Activated naive CD4-positive, alpha-beta T cell (primary cell): ENCODE data around the gene OR1J4.
"Not testable (repeated sequence)": the region's sequence is repeated elsewhere in the genome, so short reads cannot be mapped to it uniquely, and the experiment has no call there.

Source experiments
- DNase-seq, 4 experiments: peaks; one replicate each; lab custom pipeline; 2025; lab: John Stamatoyannopoulos, UW

Gene OR1J4, protein sequence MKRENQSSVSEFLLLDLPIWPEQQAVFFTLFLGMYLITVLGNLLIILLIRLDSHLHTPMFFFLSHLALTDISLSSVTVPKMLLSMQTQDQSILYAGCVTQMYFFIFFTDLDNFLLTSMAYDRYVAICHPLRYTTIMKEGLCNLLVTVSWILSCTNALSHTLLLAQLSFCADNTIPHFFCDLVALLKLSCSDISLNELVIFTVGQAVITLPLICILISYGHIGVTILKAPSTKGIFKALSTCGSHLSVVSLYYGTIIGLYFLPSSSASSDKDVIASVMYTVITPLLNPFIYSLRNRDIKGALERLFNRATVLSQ

DNA sequence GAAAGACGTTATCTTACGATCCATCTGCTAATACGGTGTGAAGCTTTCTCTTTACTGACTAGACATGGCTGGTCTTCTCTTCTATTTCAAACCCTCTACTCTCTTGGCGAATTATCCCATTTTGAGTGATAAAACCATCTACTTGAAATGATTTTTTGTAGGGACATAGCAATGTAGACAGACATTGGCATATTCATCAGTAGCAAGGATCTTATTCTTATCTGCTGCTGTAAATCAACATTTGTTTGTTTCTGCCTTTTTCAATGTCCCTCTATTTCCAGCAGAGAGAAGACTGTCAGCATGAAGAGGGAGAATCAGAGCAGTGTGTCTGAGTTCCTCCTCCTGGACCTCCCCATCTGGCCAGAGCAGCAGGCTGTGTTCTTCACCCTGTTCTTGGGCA, at the start of gene OR1J4:
Gene OR1J4, plus strand, starts transcription at position 301 of the 400 bp plus-strand sequence. Its CDS starts 0 bp downstream, at position 301.
- DNase-seq = no peak

DNA sequence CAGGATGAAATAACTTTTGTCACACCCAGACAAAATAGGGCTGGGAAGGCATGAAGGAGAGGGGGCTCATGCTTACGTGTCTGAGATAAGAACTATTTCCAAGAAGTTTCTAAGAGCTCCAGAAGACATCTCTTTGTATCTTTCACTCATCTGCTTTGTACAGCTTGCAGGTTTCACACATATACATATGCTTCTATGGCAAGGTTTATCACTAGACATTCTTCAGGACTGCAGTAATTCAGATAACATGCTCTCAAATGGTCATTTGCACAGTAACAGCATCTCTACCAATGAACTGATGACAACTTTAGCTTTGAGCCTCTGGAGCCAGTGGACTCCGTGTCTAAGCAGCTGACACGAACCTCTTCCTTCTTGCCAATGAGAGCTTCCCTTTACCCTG, 44.4 kb upstream of the OR1J4 start:
- no peak for DNase-seq

DNA sequence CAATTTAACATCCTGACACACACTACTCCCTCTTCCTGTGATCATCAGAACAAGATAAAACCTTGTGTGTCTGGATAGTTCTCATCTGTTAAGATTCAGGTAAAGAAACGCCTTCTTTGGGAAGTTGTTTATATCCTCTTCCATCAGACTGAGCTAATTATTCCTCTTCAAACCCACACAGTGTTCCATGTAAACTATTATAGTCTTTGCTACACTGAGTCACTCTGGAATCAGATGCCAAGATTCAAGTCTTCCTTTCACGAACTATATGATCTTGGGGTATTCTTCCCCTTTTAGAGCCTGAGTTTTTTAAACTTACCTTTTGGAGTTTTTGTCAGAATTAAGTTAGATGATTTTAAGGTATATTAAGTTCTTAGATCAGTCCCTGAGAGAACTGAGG, 43.2 kb upstream of the OR1J4 start:
- no peak for DNase-seq

DNA sequence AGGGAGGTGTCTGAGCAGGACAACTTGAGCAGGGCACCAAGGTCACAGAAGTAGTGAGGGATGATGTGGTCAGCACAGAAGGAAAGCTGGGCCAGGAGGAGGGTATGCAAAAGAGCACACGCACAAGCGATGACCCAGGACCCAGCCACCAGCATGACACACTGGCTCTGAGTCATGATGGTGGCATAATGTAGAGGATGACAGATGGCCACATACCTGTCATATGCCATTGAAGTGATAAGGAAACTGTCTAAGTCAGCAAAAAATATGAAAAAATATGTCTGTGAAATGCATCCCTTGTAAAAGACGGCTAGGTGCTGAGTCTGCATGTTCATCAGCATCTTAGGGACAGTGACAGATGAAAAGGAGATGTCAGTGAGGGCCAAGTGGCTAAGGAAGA, 41.6 kb upstream of the OR1J4 start:
- no peak for DNase-seq

DNA sequence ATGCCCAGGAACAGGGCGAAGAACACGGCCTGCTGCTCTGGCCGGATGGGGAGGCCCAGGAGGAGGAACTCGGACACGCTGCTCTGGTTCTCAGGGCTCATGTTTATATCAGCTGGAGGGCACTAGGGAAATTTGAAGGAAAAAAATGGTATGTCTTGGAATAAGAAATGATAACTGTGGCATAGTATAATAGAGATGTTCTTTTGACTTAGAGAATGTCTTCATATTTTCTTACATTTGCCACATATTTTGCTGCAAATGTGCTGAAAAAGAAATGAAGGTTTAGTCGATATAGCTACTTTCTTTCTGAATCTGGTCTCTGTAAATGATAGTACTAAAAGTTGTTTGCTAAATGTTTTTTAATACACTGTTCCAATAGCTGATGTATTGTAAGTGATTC, 41.1 kb upstream of the OR1J4 start, which contains the start of gene OR1J1:
Gene OR1J1, minus strand, starts transcription at position 101 of the 400 bp plus-strand sequence. Its CDS starts 0 bp downstream, at position 101.
- no peak for DNase-seq

DNA sequence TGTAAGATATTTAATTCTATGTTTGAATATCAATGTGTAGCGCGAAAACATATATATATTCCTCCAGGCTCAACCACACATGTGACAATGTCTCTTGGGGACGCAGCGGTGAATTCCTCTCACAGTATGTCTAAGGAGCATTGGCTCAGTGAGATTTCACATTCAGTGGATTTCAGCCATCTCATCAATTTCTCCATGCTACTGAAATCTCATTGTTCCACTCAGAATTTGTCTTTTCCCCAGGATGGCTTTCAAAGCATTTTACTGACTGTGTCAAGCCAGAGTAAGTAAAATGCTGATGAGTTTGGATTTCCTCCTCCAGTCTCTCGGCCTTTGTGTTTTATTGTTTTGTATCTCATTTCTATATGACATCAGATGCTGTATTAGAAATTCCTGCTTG, 39.9 kb upstream of the OR1J4 start:
- no peak for DNase-seq

DNA sequence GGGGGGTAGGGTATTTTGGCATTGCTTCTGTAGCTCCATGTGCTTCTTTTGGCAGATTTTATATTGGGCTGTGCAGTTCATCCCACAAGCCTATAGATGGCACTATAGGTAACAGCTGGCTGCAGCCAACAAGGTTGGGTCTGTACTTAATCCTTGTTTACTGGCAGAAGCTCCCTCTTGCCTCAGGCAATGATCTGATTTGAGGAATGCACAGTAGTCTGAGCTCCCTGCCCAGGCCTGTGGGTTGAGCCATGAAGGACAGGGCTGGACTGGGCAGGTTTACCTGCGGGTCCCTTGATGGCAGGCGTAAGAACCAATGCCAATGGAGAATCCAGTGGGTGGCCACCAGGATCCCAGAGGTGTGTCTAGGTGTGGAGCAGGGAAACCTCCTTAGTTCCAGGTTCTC, 20.1 kb upstream of the OR1J4 start:
- DNase-seq = no peak

DNA sequence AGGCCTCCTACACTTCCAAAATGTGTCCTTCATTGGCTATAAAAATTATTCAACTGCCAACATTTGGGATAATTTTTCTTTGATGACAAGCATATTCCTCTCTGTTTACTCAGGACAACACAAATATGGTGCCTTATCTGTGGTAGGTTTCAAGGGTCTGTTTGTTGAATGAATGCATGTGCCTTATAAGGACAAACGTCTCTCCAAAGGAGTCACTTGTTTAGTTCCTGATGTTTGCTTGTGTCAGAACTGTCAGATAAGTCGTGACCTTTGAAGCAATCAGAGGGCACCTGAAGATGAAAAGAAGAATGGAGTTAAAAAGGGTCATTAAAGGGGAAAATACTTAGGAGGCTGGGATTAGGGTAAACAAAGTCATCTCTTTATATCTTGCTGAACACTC, 12.0 kb upstream of the OR1J4 start:
- no peak for DNase-seq

DNA sequence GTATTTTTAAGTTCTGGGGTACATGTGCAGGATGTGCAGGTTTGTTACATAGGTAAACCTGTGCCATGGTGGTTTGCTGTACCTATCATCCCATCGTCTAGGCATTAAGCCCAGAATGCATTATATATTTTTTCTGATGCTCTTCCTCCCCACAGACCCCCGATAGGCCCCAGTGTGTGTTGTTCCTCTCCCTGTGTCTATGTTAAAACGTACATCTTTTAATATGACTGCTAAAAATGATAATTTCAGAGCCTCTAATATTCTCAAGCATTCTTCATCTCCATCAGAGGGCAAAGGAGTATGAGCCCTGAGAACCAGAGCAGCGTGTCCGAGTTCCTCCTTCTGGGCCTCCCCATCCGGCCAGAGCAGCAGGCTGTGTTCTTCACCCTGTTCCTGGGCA, 8.4 kb upstream of the OR1J4 start, which contains the start of gene OR1J2:
Gene OR1J2, plus strand, starts transcription at position 301 of the 400 bp plus-strand sequence. Its CDS starts 0 bp downstream, at position 301.
- DNase-seq = no peak

DNA sequence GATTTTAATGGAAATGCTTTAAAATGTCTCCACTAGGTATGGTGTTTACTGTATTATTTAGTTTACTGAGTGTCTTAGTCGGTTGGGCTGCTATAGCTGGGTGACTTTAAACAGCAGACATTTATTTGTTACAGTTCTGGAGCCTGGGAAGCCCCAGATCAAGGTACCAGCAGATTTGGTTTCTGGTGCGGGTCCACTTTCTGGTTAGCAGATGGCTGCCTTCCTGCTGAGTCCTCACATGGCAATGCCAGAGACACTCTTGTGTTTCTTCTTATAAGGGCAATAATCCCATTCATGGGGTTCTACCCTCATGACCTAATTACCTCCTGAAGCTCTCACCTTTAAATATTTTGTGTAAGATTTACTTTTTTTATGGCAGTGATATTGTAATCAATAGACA, 715 bp upstream of the OR1J4 start:
- no peak for DNase-seq

DNA sequence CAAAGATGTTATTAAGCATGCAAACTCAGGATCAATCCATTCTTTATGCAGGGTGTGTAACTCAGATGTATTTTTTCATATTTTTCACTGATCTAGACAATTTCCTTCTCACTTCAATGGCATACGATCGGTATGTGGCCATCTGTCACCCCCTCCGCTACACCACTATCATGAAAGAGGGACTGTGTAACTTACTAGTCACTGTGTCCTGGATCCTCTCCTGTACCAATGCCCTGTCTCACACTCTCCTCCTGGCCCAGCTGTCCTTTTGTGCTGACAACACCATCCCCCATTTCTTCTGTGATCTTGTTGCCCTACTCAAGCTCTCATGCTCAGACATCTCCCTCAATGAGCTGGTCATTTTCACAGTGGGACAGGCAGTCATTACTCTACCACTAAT, 435 bp downstream of the OR1J4 start:
- DNase-seq = no peak

DNA sequence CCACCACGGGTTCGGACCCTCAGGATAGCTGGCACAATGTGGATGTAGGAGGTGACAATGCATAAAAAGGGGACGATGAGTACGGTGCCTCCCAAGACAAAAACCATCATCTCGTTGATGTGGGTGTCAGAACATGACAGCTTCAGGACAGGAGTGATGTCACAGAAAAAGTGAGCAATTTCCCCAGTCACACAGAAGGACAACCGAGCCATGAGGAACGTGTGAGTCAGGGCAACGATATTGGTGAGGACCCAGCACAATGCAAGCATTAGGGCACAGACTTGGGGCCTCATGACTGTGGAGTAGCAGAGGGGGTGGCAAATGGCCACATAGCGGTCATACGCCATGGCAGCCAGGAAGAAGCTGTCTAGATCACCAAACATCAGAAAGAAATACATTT, 7.7 kb downstream of the OR1J4 start:
- DNase-seq = no peak

DNA sequence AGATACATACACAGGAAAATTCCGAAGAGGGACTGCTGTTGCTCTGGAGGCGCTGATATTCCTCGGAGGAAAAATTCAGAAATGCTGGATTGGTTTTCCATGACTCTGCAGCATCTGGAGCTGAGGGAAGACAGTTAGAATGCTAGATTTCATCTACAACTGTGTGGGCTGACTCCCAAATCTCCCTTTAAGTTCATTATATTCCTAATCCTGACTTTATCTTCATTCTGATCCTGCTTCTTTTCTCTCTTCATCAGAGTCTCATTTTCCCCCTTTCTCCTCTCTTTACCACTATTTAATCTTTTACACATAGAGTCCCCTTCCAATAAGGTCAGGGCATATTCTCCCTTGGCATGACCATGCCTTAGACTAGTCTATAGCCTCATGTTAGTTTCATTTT, 8.3 kb downstream of the OR1J4 start, which contains the start of gene OR1N1:
Gene OR1N1, minus strand, starts transcription at position 101 of the 400 bp plus-strand sequence. Its CDS starts 0 bp downstream, at position 101.
- DNase-seq = no peak

DNA sequence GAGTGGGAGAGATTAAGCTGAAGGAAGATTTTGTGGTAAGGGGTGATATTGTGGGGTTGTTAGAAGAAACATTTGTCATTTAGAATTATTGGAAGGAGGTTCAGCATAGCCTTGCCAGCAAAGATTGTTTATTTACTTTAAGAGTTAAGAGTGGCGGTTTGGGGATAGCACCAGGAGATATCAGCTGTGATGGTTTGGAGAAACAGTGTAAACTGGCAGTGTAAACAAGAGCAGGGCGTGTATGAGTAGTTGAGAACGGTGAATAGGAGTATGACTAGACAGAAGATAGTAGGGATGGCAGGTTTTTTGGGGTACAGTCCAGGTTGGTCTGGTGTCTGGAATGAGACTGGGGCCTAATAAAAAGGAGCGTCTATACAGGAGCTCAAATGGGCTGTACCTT, 12.2 kb downstream of the OR1J4 start:
- not testable (repeated sequence) for DNase-seq

DNA sequence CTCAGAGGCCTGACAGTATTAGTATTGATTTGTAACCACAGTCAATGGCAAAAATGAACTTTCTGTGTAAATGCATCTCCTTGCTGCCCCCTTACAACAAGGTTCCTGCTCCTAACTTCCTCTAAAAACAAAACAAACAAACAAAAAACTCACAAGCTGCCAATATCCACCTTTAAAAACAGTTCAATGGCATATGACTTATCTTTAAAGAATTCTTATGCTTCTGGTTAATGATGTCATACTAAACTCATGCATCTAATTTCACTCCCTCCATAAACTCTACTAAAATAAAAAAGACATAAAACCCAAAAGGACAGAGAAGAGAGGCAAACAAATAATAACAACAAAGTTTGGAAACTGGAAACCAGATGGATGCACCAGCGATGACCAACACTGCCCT, 17.2 kb downstream of the OR1J4 start:
- no peak for DNase-seq

DNA sequence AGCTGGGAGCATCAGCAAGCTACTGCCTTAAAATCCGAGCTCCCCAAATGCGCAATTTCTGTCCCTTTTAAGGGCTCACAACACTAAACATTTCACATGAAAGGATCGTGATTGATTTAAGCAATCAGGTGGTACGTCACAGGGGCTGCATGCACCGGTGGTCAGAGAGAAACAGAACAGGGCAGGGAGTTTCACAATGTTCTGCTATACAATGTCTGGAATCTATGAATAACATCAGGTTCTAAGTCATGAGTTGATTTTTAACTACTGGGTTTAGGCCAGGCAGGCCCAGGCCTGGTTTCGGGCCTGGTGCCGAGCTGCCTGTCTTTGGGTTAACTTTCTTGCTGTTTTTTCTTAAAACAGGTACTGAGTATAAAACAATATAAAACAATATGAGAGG, 18.1 kb downstream of the OR1J4 start:
- not testable (repeated sequence) for DNase-seq

DNA sequence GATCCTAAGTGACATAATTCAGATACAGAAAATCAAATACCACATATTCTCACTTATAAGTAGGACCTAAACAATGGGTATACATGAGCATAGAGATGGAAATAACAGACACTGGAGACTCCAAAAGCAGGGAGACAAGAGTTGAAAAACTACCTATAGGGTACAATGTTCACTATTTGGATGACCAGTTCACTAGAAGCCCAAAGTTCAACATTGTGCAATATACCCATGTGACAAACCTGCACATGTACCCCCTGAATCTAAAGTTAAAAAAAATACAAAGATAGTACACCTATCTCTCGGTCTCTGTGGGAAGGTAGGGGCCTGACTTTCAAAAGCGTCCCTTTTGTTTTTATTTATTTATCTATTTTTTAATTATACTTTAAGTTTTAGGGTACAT, 19.8 kb downstream of the OR1J4 start:
- no peak for DNase-seq

DNA sequence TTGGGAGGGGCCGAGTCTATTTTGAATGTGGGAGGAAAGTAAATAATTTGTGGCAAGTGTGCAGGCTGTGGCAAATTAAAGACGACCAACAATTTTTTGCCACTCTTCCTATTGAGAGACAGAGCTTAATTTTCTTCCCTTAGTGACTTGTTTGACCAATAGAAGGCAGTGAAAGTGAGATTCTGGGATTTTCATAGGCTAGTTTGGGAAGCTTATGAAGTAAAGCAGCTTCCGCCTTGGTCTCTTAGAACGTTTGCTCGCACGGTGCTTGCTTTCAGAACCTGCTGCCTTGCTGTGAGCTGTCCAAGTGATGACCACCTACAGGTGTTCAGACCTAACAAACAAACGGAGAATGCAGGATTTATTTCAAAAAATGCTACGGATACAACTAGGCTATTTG, 27.3 kb downstream of the OR1J4 start:
- no peak for DNase-seq

DNA sequence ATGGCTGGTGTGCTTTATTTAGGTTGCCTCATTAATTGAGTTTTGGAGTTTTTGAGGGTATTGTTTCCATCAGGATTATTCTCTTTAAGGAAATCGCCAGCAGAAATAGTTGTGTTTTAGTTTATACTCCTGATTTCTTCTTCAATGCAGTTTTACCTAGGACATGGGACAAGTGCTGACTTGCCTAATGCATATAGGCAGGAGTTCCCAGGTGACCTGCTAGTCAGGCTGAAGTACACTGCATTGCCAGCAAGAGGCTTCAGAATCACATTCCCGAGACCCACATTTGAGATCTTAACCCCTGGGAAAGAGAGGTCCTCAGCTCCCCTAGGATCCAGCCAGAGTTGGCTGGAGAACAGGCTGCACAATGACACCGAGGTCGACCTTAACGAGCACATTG, 32.4 kb downstream of the OR1J4 start:
- DNase-seq = no peak

DNA sequence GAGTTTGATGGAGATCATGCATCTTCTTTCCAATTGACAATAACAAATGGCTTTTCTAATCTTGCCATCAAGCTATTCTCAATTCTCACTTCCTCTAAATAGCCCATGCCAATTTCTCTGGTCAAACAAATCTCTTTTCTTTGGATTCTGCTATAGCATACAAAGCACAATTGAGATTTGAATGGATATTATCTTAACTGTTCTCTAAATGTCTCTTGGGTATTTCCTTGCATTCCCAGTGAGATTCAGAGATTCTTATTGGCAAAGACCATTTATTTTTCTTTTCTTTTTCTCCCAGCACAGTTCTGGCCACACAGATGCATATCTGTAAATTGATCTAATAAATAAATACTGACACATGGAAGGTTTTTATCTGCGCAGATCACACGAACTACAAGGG, 33.9 kb downstream of the OR1J4 start, which contains the start of gene OR1N2:
Gene OR1N2, plus strand, starts transcription at position 301 of the 400 bp plus-strand sequence. CDS start 100 bp downstream, outside the sequence.
- DNase-seq = no peak

DNA sequence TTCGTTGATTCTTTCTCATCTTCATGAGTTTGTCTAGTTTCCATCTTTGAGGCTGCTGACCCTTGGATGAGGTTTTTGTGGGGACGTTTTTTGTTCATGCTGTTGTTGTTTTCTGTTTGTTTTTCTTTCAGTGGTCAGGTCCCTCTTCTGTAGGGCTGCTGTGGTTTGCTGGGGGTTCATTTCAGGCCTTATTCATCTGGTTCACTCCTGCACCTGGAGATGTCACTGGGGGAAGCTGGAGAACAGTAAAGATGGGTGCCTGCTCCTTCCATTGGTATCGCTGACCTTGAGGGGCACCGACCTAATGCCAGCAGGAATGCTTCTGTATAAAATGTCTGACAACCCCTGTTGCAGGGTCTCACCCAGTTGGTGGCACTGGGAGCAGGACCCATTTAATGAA, 42.5 kb downstream of the OR1J4 start:
- no peak for DNase-seq

DNA sequence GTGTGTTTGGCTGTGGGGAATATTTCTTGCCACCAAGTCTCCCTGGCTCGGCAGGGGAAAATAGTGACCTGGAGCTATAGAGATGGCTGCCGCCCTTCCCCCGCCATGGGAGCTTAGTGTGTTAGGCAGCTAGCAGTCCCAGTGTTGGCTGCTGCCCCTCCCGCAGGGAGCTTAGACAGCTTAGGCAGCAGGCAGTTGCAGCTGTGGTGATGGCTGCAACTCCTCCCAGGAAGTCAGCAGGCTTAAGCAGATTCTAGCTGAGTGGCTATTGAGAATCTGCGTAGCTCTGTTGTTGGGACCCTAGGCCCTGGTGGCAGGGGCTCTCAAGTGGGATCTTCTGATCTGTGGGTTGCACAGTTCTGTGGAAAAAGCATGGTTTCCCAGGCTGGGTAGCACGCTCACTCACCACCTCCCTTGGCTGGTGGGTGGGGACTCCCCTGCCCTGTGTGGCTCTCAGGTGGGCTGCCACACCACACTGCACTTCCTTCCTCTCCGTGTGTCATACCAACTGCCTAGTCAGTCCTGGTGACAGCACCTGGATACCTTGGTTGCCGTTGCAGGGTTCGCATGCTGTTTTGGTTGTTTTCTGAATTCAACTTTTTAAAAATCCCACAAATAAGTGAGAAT, 43.3 kb downstream of the OR1J4 start:
- no peak for DNase-seq

DNA sequence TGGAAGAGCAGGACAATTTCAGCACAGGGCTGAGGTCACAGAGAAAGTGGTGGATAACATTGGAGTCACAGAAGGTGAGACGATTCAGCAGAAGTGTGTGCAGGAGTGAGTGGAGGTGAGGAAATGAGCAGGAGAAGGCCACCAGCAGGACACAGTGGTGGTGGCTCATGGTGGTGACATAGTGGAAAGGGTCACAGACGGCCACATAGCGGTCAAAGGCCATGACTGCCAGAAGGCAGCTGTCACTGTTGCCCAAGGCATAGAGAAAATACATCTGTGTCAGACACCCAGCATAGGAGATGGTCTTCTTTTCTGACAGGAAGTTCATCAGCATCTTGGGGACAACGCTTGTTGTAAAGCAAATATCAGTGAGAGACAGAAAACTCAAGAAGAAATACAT, 49.0 kb downstream of the OR1J4 start:
- no peak for DNase-seq
